KOPT-K1 (cell line): ENCODE data around the gene UBE2L3.
"Not testable (repeated sequence)": the region's sequence is repeated elsewhere in the genome, so short reads cannot be mapped to it uniquely, and the experiment has no call there.

Source experiments
- H3K27ac ChIP-seq: fragments of 200-600 bp; sonication (generic); 2 replicates; pipeline ENCODE4 v1.5.1; 2016; ENCODE audit warnings: antibody characterized with exemption, mild to moderate bottlenecking, low read depth, low read length; ENCODE audit not compliant: poor library complexity, severe bottlenecking
- H3K36me3 ChIP-seq: fragments of 200-600 bp; sonication (generic); 2 replicates; pipeline ENCODE4 v1.5.1; 2017; ENCODE audit warnings: antibody characterized with exemption, mild to moderate bottlenecking, low read length, moderate library complexity; ENCODE audit not compliant: insufficient read depth
- H3K9me3 ChIP-seq: fragments of 200-600 bp; sonication (generic); 2 replicates; pipeline ENCODE4 v1.5.1; 2017; ENCODE audit warnings: antibody characterized with exemption, low read length, mild to moderate bottlenecking; ENCODE audit not compliant: insufficient read depth, poor library complexity, severe bottlenecking

UBE2L3 gene

GRCh38 chr22:21606775-21607174 is 39.3 kb downstream of the UBE2L3 start:
- Histone ChIP-seq H3K36me3 (peaks cover 64% of the 10 kb centered on the region), H3K27ac (no peak overlapping the region)

GRCh38 chr22:21609556-21610157 is 42.1 kb downstream of the UBE2L3 start:
- H3K9me3 ChIP-seq, H3K27ac ChIP-seq: not testable (repeated sequence)
- H3K36me3 ChIP-seq, result peaks cover 77% of the 10 kb centered on the region

More at GRCh38 chr22:21606775-21607174, 39.3 kb downstream of the UBE2L3 start:
- H3K9me3 ChIP-seq, result no peaks in the 10 kb centered on the region

GRCh38 chr22:21611210-21611977 is 43.9 kb downstream of the UBE2L3 start:
- Histone ChIP-seq H3K9me3 (no peaks in the 10 kb centered on the region), H3K27ac (no peak overlapping the region), H3K36me3 (peaks cover 80% of the 10 kb centered on the region)

DNA sequence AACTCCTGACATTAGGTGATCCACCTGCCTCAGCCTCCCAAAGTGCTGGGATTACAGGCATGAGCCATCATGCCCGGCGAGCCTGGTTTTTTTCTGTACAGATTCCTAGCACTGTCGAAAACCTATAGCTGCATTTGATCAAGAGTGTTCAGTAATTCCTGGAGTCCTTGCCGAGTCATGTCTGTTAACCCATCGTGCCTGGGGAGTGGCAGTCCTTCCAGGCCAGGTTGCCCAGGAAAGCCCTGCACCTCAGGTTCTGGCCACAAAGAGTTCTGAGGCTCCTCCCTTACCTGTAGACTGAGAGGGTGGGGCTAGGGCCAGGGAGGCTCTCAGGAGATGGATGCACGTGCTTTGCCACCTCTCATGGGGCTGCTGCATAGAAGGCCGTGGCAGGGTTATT is 45.3 kb downstream of the UBE2L3 start:
- H3K9me3 ChIP-seq, result no peaks in the 10 kb centered on the region
- peaks cover 88% of the 10 kb centered on the region for H3K36me3 ChIP-seq
- H3K27ac ChIP-seq, result no peak overlapping the region

DNA sequence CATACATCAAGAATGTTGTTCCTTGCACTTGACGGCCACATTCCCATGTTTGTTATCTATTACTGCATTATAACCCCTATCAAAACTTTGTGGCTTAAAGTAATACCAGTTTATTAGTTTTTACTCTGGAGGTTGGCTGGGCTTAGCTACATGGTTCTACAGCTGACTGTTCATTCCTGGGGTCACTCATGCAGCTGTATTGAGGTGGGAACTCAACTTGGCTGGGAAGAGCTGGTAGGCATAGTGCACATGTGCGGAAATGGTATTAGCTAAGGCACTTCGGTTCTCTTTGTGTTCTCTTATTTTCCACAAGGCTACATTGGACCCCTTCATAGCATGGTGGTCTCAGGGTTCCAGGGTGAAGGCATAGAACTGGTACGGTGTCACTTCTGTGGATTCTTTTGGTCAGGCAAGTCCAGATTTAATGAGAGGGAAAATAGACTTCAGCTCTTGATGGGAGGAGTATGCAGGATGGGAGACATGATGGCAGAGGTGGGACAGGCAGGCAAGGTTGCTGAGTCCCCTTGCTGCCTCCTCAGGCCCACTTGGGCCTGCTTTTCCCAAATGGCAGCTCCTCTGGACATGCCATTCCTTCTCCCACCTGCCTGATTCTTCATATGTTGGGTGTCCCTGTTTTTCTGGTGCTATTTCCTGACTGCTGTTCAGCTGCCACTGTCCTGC is 46.2 kb downstream of the UBE2L3 start:
- Histone ChIP-seq H3K36me3 (peaks cover 94% of the 10 kb centered on the region), H3K9me3 (no peaks in the 10 kb centered on the region), H3K27ac (no peak overlapping the region)

DNA sequence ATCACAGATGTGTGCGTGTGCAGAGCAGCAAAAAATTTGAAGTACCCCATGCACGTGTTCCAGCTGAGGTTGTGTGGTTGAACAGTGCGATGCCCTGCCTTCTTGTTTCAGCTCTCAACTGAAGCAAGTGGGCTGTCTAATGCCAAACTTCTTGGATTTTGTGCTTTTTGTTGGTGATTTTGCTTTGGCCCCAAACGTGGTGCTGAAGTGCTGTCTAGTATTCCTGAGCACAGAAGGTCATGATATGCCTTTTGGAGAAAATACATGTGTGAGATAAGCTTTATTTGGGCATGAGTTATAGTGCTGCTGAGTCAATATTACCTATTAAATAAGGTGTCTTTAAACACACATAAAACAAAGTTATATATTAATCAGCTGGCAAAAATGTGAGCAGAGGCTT is 48.2 kb downstream of the UBE2L3 start:
- peaks cover 95% of the 10 kb centered on the region for H3K36me3 ChIP-seq
- H3K27ac ChIP-seq, result no peak overlapping the region
- no peaks in the 10 kb centered on the region for H3K9me3 ChIP-seq

- peaks cover 94% of the 10 kb centered on the region for H3K36me3 ChIP-seq
- not testable (repeated sequence) for H3K27ac ChIP-seq, H3K9me3 ChIP-seq
Observed at GRCh38 chr22:21617337-21617736, 49.8 kb downstream of the UBE2L3 start.

DNA sequence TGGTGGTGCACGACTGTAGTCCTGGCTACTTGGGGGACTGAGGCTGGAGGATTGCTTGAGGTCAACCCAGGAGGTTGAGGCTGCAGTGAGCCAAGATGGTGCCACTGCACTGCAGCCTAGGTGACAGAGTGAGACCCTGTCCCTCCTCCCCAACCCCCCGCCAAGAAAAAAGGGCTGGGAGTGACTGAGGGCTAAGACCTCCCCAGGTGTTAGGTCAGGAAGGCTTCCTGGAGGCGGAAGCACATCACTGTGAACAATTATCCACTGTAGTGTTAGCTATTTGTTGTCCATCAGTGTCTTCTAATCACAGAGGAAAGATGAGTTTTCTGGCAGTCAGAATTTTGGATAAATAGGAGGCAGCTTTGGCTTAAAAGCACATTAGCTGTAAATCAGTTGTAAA is 53.5 kb downstream of the UBE2L3 start:
- Histone ChIP-seq H3K27ac (no peak overlapping the region), H3K36me3 (peaks cover 88% of the 10 kb centered on the region), H3K9me3 (no peaks in the 10 kb centered on the region)

DNA sequence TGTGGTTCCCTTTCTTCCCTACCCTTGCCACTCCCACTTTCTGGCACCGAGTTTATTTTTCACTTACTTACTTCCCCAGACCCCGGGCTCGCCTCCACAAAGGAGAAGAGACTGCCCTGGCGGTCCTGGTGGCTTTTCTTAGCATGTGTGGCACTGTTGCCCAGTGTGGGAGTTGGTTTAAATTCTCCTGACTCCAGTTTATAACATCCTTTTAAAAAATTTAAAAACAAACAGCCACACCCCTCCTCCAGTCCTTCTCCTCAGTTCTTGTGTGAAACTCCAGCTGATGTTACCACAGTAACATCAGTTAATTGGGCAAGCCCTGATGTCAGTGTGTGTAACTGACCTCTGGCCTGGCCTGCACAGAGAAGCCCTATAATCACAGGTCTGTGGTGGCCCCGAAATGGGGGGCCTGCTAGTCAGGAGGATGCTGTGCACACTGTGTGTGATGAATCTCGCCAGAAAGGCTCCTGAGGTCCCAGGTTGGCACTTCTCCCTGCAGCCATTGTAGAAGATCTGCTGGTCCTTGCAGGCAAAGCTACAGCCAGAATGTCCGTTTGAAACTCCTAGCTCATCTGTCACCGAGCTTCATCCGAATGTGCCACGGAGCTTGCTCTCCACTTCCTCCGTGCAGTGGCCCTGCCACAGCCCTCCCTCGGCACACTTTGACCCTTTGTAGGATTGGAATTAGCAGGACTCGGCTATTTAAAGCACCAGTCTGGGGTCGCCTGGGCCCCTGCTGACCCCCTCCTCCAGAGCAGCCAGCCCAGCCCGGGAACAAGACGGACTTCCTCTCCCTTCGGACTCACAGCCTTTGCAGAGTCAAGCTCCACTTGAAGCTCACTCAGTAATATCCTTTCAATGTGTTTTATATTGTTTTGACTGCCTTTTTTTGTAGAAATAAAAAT is 54.8 kb downstream of the UBE2L3 start:
- H3K36me3 ChIP-seq, result peaks cover 89% of the 10 kb centered on the region
- no peak overlapping the region for H3K27ac ChIP-seq
- H3K9me3 ChIP-seq, result no peaks in the 10 kb centered on the region

GRCh38 chr22:21622919-21623647 is 55.6 kb downstream of the UBE2L3 start:
- peaks cover 89% of the 10 kb centered on the region for H3K36me3 ChIP-seq

DNA sequence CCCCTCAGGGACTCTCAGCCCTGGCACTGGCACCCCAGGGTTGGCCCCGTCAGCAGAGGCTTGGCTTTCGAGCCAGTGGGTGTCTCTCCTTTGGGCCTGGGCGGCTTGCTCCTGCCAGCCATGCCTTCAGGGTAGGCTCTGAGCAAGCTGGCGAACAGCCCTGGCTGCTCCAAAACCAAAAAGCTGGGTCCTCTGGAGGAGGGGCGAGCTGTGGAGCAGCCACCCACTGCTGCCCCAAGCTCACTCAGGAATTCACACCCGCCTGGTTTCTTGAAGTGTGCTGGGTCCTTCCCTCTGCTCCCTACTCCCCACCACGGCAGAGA is 56.1 kb downstream of the UBE2L3 start:
- no peak overlapping the region for H3K27ac ChIP-seq
- peaks cover 91% of the 10 kb centered on the region for H3K36me3 ChIP-seq
- no peaks in the 10 kb centered on the region for H3K9me3 ChIP-seq

More at GRCh38 chr22:21622919-21623647, 55.6 kb downstream of the UBE2L3 start:
- Histone ChIP-seq H3K27ac (no peak overlapping the region), H3K9me3 (no peaks in the 10 kb centered on the region)

DNA sequence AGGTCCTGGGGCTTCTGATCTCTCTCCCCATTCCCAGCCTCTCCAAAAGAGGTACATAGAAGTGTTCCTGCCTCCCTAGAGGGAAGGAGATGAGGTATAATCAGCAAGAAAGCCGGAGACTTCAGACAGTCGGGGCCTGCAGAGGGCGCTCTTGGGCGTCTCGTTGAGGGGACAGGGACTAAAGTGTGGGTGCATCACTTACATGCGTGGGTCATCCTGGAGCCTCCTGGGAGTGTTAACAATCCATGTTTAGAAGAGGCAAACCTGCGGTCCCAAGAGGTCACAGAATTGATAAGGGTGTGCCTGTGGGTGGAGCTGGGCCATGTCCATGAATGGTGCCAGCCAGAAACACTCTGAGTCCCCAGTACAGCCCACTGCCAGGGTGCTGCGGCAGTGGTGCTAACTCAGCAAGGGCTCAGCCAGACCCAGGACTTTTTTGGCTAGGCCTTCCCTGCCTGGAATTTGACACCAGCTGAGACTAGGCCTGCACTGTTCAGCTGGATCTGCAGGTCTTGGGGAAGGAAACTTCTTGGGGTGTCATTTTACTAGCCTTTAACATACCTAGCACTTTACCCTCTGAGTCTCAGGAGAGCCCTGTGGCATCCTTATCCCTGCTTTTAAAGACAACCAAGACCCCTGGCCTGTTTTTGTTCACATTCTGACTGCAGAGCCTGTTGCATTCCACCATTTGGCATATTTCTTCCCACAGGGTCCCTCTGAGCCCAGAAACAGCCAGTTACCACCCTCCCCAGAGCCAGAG is 56.8 kb downstream of the UBE2L3 start:
- no peaks in the 10 kb centered on the region for H3K9me3 ChIP-seq
- H3K36me3 ChIP-seq, result peaks cover 85% of the 10 kb centered on the region
- H3K27ac ChIP-seq, result no peak overlapping the region

- Histone ChIP-seq H3K9me3 (no peaks in the 10 kb centered on the region), H3K27ac (no peak overlapping the region), H3K36me3 (peaks cover 77% of the 10 kb centered on the region)
Observed at GRCh38 chr22:21624880-21625791, 57.6 kb downstream of the UBE2L3 start.
